Activated gamma-delta T cell (primary cell): ENCODE measurements around the gene PLXDC2.
"Not testable (repeated sequence)": the region's sequence is repeated elsewhere in the genome, so short reads cannot be mapped to it uniquely, and the experiment has no call there.

Source experiments
- DNase-seq: peaks from one replicate; lab custom pipeline; 2025; lab: John Stamatoyannopoulos, UW

Gene PLXDC2

DNA sequence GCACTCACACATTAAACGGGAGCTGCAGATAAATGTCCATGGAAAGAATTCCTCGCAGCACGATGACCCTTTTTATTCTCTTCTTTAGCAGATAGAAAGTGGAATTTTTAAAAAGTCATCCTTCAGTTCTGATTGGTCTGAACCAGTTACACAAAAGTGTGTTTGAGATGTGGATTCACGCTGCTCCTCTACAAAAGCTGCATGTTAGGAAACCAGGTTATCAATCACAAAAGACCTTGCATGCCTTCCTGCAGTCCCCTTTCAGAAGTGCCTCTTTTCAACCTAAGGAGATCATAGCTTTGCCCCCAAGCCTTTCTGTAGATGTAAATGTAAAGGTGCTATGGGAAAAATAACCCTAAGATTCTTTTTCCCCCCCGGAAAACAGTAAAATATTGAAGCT is 299.7 kb downstream of the PLXDC2 start:
- DNase-seq, result no peak

DNA sequence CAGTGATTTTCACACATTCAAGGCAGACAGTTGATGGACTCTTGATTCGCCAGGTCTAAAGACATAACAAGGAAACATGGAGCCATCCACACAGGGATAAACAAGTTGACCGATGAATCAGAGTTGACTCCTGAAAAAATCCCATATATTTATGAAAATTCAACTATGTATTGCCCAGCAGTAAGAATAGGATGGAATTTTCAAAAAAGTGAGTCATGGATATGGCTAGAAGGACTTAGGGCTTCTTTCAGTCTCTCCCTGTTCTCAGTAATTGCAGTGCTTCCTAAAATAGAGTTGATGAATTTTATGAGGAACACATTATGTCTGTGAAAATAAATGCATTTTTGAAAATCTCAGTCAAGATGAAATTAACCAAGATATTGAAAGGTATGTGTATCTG is 301.2 kb downstream of the PLXDC2 start:
- DNase-seq, result no peak

DNA sequence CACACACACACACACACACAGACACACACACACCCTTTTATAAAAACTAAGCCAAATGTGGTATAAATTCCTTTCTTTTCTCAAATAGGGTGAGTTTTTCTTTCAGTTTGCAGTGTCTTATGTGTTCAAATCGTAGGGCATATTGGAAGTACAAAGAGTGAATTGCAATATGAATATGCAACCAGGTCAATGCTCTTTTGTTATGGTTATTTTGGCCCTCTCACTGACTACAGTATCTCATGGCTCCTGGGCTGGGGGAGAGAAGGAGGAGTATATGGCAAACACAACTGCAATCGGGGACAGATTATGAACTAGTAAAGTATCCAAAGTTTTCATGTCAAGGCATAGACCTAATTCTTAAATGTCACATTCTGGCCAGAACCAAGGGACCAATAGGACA is 301.9 kb downstream of the PLXDC2 start:
- DNase-seq, result no peak

DNA sequence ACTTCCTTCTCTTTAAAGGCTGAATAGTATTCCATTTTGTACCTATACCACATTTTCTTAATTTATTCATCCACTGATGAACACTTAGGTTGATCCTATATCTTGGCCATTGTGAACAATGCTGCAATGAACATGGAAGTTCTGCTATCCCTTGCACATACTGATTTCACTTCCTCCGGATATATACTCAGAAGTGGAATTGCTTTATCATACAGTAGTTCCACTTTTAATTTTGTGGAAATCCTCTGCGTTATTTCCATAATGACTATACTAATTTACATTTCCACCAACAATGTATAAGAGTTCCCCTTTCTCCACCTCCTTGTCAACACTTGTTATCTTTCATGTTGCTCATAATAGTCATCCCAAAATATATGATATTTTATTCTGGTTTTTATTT is 312.6 kb downstream of the PLXDC2 start:
- DNase-seq, result no peak

DNA sequence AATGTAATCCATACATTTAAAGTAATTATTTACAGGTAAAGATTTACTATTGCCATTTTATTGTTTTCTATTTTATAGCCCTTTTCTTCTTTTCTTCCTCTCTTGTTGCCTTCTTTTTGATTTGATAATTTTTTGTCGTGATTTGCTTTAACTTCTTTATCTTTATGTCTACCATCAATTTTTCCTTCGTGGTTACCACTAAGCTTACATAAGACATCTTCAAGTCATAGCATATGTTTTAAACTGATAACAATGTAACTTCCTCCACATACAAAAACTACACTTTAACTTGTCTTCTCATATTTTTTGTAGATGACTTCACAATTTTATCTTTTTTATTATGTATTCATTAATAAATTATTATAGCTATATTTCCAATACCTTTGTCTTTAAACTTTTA is 316.6 kb downstream of the PLXDC2 start:
- DNase-seq, result no peak

DNA sequence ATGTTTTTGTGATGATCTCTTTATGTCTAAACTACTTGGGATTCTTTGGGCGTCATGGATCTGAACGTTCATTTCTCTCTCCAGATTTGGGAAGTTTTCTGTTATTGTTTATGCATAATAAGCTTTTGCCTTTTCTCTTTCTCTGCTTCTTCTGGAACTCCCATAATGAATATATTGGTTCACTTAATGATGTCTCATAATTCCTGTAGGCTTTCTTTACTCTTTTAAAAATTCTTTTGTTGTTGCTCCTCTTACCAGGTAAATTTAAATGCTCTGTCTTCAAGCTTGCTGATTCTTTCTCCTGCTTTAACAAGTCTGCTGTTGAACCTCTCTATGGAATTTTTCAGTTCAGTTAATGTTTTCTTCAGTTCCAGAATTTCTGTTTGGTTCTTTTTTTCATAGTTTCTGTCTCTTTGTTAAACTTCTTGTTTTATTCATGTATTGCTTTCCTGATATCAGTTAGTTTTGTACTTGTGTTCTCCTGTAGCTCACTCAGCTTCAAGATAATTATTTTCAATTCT is 317.5 kb downstream of the PLXDC2 start:
- DNase-seq, result no peak

DNA sequence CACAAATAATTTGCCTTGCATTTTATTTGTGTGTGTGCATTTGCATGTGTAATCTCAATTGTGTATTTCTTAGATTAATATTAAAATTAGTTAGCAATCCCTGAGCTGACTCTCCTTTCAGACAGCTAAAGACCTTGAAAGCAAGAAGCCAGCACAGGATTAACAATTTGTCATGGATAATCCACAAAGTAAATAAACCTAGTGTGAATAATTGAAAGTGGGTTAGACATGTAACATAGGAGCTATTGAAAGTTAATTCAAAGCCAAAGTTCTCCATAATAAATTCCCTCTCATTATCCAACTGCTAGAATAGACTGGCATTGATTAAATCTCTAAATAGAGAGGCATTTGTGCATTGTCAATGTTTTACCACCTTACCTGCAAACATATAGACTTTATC is 326.1 kb downstream of the PLXDC2 start:
- DNase-seq, result no peak

DNA sequence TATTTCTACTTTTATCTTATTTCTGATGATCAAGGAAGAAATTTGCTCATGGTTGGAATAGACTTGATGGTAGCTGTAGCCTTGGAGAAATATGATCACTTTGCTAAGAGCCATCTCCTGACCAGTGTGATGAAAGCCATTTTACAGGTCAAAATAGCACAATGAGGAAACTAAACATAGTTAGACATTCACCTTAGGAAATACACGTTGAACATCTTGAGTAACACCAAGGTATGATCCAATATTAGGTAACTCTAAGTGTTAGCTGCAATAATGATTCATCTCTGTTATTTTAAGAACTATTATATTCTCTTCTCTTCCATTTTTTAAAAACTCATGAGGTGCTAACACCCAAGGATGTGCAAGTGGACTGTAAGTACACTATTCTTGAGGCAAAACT is 328.0 kb downstream of the PLXDC2 start:
- DNase-seq, result no peak

DNA sequence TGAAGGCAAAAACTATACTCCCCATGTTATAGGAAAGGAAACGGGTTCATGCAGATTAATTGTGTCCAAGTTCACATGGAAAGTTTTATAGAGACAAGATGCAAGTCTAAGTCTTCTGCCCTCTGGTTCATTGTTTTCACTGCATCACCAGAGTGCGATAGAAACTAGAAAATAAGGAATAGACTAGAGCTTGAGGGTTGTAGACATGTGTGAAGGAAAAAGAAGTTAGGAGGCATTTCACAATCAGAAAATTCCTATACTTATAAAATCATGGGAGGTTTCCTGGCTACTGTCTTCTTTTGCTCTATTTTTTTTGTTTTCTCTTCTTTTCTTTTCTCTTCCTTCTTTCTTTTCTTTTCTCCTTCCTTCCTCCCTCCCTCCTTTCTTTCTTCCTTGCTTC is 329.8 kb downstream of the PLXDC2 start:
- no peak for DNase-seq

DNA sequence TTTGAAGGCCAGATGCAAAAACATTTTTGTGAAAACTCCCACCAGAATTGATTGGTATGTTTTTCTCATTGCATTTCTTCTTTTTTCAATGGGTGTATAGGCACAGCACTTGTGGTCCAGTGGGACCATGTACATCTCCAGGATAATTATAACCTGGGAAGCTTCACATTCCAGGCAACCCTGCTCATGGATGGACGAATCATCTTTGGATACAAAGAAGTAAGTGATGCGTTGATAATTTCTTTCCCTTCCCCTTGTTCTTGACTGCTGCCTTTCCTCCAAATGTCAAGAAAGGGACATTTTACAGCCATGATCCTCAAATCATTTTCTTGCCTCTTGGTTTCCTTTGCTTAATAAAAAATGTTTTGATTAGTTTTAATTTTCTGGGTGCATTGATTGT is 331.5 kb downstream of the PLXDC2 start:
- no peak for DNase-seq

DNA sequence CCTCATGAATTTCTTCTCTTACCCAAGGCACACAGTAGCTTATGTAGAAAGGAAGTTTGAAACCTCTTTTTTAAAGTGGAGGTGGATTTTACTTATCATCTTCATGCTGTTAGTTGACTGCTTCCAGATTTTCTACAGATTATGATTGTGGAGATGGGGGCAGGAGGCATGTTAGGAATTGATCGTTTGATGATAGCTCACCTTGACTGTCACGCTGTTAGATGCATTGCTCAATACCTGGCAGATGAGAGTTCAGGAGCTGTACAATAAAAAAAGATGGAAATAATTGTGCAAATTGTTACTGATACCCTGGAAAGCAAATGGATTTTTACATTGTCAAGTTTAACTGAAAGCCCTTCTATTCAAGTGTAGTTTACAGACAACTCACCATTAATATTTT is 340.3 kb downstream of the PLXDC2 start:
- no peak for DNase-seq

DNA sequence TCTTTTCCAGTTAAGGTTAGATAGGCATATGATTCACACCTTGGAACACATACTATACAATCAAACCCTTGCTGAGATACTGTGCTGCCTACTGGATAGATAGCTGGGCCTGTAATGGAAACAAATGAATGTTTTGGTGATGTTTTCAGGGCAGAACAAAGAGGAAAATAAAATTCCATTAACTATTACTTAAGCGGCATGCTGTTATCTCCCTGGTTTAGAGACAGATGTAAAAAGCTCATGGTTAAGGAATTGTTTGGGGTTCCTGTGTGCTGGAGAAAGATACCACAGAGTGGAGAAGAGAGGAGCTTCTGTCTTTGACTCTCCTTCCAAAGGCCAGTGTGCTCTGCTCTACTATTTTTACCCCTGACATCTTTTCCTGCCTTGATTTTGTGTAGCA is 341.1 kb downstream of the PLXDC2 start:
- no peak for DNase-seq

DNA sequence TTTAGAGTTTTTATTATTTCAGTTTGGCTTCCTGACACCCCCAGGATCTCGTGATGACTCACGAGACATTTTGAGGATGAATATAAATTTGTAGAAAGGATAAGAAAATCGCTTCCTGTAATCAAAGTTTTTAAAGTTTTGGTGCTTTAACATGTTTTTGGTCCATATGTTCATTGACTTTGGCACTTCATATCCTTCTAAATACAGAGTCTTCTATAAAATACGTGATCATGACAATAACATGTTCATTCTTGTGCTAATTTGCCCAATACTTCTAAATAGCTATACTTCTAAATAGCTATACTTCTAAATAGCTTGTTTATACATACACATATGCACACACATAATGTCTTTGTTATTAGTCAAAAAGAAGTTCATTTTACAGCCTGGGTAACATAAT is 341.9 kb downstream of the PLXDC2 start:
- DNase-seq, result no peak

DNA sequence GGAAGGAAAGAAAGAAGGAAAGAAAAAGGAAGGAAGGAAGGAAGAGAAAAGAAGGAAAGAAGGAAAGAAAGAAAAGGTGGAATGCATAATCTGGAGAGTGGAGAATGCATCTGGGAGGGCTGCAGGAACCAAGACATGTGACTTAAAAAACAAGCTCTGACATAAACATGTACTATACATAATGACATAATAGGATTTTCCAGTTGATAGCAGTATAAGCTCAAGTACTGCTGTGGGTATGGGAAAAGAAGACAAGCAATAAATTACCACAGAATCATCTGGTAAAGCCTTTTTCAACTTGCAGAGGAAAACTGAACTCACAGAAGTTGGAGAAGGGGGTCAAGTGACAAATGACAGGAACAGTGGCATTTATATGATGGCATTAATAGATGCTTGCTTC is 345.9 kb downstream of the PLXDC2 start:
- no peak for DNase-seq

DNA sequence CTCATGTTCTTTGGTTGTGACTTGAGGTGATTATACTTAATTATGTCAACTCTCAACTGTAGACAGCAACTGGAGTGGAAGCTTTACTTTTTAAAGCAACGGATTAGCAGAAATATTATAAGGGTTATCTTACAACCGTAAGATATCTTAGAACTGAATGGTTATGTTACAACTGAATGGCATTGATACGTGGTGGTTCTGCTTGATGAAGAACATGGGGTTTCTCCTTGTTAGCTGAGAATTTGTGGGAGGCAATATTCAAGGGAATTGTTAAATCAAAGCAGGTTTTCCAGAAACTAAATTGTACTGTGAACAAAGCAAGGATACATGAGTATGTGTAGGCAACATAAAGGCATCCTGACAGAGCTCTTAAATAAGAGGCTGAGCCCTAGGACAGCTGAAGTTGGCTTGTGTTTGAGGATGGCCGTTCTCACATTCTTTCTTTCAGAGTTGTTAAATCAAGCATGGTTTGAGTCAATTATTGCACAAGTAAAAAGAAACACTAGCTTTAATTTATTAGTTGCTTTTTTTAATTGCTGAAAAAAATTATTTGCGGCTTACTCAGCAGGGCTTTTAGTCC is 350.0 kb downstream of the PLXDC2 start:
- no peak for DNase-seq

DNA sequence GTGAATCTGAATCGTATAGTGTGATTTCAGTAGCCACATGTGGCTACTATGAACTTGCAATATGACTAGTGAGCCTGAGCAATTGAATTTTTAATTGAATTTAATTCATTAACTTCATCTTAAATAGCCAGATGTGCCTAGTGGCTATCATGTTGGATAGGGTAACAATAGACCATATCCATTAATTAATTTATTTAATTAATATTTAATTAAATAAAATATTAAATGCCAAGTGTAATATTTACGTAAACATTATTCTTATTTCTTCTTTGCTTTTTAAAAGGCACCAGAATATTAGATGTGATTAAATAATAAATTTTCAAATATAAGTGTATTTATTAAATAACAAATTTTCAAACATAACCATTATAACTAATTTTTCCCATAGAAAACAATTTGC is 354.4 kb downstream of the PLXDC2 start:
- DNase-seq, result no peak

DNA sequence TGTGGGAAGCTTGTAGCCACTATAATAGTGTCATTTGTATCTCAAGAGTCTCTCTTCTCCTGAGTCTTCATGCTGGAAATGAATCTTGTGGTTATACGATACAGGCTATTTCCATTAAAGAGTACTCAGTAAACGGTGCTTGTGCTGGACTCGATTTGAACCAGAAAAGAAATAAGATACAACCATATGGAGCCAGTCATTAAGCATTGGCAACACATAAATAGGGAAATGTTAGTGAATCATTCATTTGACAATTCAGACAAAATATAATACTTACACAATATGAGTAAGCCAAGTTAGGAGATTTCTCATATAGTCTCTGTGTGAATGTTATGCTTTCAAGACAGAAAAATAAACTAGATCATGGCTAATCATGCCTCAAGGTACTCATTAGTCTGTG is 356.8 kb downstream of the PLXDC2 start:
- no peak for DNase-seq

DNA sequence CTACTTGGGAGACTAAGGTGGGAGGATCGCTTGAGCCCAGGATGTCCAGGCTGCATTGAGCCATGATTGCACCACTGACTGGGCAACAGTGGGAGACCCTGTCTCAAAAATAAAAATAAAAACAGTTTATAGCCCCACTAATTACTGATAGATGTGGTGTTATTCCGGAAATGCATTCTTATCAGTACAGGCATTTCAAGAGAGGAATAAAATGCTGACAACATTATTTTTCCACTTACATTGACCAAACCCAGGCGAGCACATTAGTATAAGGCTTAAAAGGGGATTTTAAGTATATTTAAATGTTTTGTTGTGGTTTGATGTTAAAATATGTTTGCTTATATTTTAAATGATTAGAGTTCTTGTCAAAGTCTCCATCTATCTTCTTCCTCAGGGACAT is 359.5 kb downstream of the PLXDC2 start:
- no peak for DNase-seq

DNA sequence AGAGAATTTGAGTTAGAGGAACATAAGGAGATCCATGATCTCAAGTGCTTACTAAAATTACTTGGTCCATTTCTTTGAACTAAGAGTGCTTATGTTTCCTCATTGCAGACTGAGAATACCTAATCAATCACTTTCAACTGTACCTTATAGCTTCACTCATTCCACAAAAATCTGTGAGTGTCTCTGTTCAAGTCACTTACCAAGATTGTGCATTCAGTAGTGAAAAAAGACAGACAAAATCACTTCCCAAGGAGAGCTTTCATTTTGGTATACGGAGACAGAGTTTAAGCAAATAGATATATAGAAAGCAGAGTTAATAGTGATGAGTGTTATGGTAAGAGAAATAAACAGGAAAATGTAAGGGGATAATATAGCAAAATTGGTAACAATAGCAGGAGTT is 364.5 kb downstream of the PLXDC2 start:
- DNase-seq, result no peak

DNA sequence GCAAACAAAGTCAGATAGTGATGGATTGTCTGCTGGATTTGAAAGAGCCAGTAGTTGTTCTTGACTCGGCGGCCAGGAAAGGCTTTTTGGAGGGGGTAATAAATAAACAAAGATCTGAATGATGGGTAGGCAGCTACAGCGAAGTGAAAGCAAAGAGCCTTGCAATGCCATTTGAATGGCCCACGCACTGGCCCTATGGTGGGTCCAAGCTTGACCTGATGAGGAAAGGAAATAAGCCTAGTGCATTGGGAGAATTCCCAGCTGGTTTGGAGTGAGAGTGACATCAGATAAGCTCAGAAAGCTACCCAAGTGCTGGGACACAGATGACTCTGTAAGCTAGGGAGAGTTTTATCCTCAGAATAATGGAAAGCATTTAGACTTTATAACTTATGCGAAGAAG is 365.2 kb downstream of the PLXDC2 start:
- DNase-seq, result no peak

DNA sequence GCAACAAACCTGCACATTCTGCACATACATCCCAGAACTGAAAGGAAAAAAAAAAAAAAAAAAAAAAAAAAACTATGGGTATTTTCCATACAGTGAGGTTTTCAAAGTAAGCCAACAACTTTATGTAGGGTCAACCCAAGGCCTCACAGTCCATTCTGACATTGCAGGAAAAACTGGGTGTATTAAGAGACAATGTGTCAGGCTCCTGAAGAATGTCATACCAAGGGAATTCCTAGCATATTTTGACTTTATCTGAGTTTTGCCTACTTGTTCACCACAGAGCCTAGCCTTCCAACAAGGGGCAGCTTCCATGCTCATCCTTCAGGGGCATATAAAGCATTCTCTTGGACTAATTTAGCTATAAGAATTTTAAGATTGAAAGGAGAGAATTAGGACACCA is 368.9 kb downstream of the PLXDC2 start:
- DNase-seq, result no peak

DNA sequence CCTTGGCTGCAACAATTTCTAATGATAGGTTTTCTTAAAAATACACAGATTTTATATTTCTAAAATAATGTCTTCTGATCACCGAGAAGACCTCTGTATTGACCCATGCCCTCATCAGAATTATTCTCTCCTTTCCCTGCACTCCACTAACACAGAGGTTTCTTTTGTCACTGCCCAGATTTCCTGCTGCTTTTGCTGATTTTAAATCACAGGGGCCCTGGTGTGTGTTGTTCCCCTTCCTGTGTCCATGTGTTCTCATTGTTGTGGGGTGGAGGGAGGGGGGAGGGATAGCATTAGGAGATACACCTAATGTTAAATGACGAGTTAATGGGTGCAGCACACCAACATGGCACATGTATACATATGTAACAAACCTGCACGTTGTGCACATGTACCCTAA is 375.2 kb downstream of the PLXDC2 start:
- DNase-seq, result not testable (repeated sequence)

DNA sequence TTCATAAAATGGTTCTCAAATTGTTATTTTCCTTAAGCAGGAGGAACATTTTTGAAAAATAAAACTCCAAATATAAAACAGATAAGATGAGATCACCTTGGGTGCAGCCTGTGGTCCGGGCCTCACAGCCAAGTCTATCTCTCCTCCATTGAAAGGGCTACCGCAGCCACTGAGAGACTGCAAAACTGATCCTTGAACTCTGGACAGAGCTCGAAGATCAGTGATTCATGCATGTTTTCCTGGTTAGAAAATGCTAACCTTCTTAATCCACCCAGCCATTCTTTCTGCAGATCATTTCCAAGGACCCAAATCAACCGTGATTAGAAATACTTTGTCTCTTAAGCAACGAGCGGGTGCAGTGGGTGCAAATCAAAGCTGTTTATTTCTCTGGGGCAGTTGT is 378.8 kb downstream of the PLXDC2 start:
- no peak for DNase-seq

DNA sequence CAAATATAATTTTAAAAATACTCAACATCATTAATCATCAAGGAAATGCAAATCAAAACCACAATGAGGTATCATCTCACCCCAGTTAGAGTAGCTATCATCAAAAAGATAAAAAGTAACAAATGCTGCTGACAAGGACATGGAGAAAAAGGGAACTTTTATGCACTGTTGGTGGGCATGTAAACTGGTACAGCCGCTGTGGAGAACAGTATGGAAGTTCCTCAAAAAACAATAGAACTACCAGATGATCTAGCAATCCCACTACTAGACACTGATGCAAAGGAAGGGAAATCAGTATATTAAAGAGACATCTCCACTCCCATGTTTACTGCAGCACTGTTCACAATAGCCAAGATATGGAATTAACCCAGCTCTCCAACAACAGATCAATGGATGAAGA is 384.5 kb downstream of the PLXDC2 start:
- DNase-seq, result no peak

DNA sequence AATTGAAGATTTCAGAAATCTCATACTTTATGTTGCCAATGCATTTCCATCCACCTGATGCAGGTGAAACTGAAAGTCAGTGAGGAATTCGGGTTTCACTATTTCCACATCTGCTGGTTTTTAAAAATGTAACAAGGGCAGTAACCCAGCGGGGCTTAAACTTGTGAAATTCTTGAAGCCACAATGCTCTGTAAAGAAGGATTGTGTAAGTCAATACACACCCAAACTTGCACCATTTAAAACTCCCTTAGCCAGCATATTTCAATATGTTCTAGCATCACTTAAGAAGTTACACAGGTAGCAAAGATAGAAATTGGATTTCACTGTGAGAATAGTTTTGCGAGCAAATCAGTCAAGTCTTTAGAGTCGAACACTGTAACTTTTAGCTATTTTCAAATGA is 386.1 kb downstream of the PLXDC2 start:
- no peak for DNase-seq
